NCI-H2107 treated with DMSO at 0.1 percent for 48 hours (cell line): ENCODE measurements around the gene TMPRSS7.
"Not testable (repeated sequence)": the region's sequence is repeated elsewhere in the genome, so short reads cannot be mapped to it uniquely, and the experiment has no call there.

Source experiments
- DNase-seq: peaks from one replicate; lab custom pipeline; 2025; ENCODE audit not compliant: unreplicated experiment; lab: John Stamatoyannopoulos, UW

Gene TMPRSS7

GRCh38 chr3:112056451-112056929 is 22.0 kb downstream of the TMPRSS7 start:
- DNase-seq, result no peak

GRCh38 chr3:112059497-112059896 is 25.0 kb downstream of the TMPRSS7 start:
- DNase-seq, result no peak

GRCh38 chr3:112061152-112061551 is 26.6 kb downstream of the TMPRSS7 start:
- no peak for DNase-seq

GRCh38 chr3:112072387-112073060 is 38.0 kb downstream of the TMPRSS7 start:
- not testable (repeated sequence) for DNase-seq

GRCh38 chr3:112074006-112074405 is 39.5 kb downstream of the TMPRSS7 start:
- no peak for DNase-seq

GRCh38 chr3:112074616-112075497 is 40.3 kb downstream of the TMPRSS7 start:
- DNase-seq, result peak; percentile 80

GRCh38 chr3:112078125-112079083 is 43.9 kb downstream of the TMPRSS7 start:
- DNase-seq, result no peak

GRCh38 chr3:112083239-112083638 is 48.7 kb downstream of the TMPRSS7 start:
- no peak for DNase-seq

GRCh38 chr3:112084980-112085705 is 50.6 kb downstream of the TMPRSS7 start:
- no peak for DNase-seq

- no peak for DNase-seq
Observed at GRCh38 chr3:112085735-112086075, 51.2 kb downstream of the TMPRSS7 start.

GRCh38 chr3:112086076-112086854 is 51.7 kb downstream of the TMPRSS7 start, which contains the start of gene C3orf52:
TSS of gene C3orf52 (plus strand) at chr3:112086389. CDS start at chr3:112086408, 19 bp downstream.
- DNase-seq, result peak; percentile 61

- DNase-seq, result no peak
Observed at GRCh38 chr3:112086875-112087524, 52.5 kb downstream of the TMPRSS7 start.

GRCh38 chr3:112087746-112088145 is 53.2 kb downstream of the TMPRSS7 start:
- no peak for DNase-seq

GRCh38 chr3:112088944-112089343 is 54.4 kb downstream of the TMPRSS7 start:
- peak; percentile 15 for DNase-seq

GRCh38 chr3:112089956-112090886 is 55.7 kb downstream of the TMPRSS7 start:
- peak; percentile 74 for DNase-seq

GRCh38 chr3:112090887-112091586 is 56.5 kb downstream of the TMPRSS7 start:
- DNase-seq, result peak; percentile 74

- no peak for DNase-seq
Observed at GRCh38 chr3:112092496-112093179, 58.1 kb downstream of the TMPRSS7 start.
